HG03196 (cell line): ENCODE measurements around the gene MOV10.
A peak's percentile ranks its signal among the peaks of the same experiment; 100 is the strongest.

Experiments
- ATAC-seq: cut with Tn5 transposase; IDR thresholded peaks from one replicate; pipeline ENCODE4 v1.9.1; 2021; ENCODE audit not compliant: unreplicated experiment

MOV10 gene

DNA sequence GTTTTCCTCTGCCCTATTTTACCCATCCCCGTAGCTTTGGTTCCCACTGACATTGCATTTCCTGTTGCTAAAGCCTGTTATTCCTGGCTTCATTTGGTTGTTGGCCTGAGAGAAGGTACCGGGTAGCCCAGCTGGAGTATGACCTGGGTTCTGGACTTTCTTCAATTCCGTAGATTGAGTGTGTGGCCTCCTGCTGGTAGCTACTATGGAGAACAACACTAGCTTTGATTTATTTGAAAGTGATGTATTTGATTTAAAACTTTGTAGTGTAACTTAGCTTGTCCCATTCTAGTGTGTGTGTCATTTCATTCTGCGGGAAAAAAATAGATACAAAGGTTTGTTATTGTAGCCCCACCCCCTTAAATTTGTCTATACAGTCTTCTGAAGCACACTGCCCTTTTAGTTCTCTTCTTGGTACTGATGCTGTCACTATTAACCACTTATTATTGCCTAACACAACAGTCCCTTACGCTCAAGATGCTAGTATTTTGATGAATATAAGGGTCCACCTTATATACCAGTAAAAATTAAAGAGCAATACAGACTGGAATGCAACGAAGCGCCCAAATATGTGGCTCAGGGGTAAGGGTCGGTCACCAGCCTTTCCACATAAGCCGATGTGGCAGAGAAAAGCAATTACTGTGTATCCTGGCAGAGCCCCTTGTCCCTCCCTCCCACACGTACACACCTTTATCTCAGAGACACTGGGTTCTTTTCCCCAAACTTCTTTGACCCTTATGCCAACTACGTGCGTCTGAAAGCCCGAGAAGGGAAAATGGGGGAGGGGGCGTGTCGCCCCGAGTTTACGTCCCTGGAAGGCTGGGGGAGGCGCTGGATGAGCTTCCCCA, 643 bp upstream of the MOV10 start:
- peak; percentile 8 for ATAC-seq

GRCh38 chr1:112674986-112675727, 698 bp downstream of the MOV10 start:
- ATAC-seq = peak; percentile 34

DNA sequence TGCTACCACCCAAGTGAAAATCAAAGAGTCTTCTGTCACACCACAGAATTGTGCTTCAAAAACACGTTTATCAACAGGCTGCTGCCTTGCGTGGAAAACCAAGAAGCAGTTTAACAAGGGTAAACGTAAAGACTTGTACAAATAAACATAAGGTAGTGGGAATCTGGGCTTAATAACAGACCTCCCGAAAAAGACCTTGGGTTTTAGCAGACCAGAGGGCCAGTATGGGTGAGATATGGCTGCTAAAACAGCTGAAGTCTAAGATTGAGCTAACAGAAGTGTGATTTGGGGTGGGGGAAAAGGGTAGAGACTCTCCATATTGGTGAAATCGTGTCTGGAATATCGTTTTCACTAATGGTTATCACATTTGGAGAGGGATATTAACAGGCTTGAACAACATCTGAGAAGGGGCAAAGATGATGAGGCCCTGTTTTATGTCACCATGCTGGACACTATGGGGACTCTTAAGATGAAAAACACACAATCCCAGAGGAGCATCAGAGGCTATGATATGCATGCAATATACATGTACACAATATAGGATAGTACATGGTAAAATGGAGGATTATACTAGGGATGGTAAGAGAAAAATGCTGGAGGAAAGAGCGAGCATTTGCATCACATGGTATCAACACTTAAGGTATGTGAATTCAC, 1.4 kb downstream of the MOV10 start:
- no peak for ATAC-seq

DNA sequence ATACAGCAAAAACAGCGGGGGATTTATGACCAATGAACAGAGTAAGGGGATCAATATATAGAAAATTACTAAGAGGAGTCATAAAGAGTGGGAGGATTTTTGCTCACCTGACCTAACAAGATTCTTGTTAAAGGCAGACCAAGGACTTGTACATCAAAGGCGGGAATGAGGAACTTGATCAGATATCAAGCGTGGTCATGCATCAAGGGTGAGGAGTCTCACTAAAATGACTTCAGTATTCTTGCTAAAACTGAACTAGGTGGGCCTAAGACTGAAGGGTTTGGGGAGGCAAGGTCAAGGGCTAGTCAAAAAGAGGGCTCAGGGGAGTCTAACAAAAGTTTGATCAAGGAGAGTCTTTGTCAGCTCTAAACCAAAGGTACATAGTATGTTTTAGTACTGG, 2.1 kb downstream of the MOV10 start:
- no peak for ATAC-seq

- no peak for ATAC-seq
Observed at GRCh38 chr1:112677501-112677900, 3.0 kb downstream of the MOV10 start.

- no peak for ATAC-seq
Observed at GRCh38 chr1:112678605-112679004, 4.1 kb downstream of the MOV10 start.

DNA sequence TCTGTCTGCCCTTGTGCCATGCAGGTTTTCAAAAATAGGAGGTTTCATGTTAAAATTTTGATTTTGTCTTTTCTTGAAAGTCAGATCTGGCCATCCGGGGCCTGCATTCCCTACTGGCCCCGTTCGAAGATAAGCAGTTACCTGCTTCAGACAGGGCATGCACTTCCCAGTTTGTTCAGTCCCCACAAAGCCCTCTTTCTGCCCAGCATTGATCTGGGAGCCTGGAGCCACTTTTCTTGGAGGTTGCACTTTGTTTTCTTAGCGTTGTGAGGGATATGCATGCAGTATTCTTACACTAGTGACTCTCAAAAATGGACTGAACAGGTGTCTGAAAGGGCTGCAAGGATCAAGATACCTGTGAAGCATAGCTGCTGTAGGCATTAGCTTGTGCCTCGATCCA, 11.5 kb downstream of the MOV10 start:
- ATAC-seq = no peak

GRCh38 chr1:112686417-112686816, 12.0 kb downstream of the MOV10 start:
- no peak for ATAC-seq

DNA sequence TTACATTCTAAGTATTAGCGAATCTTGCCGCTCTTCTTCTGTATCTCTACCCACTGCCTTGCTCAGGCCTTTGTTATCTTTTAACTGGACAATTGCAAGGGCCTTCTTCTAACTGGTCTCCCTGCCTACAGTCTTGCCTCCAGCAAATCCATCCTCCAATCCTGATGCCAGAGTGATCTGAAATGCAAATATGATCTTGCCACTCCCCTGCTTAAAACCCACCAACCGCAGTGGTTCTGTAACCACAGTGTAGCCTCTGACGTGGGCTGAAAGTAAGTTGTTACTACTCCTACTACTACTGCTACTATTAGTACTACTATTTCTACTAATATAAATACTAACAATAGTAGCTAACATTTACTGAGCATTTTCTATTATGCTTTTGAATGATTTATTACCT, 12.4 kb downstream of the MOV10 start:
- no peak for ATAC-seq

DNA sequence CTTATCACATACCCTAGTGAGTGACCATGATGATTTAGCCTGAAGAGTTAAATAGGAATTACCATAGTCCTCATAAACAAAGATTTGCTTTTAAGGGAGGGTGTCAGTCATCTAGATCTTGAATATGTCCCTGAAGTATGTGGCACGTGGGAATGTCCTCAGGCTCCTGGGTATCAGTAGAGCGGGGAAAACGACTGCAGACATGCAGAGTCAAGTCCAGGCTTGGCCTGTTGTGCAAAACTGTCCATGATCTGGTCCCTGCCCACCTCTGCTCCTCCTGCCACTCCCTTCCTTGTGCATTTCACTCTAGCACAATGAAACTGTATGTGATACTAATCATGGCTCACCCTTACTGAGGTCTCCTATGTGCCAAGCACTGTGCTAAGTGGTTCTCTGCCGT, 12.9 kb downstream of the MOV10 start:
- no peak for ATAC-seq

GRCh38 chr1:112687785-112688496, 13.5 kb downstream of the MOV10 start:
- no peak for ATAC-seq

- ATAC-seq = no peak
Observed at GRCh38 chr1:112688781-112689193, 14.3 kb downstream of the MOV10 start.

DNA sequence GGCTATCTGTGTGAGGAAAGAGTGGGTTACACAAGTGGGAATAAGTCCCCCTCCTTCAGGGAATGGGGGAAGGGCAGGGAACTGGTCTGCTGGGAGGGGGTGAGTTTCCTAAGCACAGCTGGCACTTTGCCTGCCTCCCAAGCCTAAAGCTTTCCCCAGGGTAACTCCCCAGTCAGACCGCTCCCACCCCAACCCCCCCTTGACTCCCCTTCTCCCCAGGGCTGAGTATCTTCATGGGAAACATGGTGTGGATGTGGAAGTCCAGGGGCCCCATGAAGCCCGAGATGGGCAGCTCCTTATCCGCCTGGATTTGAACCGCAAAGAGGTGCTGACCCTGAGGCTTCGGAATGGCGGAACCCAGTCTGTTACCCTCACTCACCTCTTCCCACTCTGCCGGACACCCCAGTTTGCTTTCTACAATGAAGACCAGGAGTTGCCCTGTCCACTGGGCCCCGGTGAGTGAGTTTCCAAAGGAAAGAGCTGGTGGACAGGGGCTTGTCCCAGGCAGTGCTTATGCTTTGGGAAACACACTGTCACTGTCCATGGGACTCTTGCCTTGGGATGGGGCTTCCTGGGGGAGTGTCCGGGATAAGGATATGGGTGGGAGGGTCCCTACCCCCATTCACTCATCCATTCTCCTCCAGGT, 14.9 kb downstream of the MOV10 start:
- ATAC-seq = no peak

- ATAC-seq = no peak
Observed at GRCh38 chr1:112689842-112690237, 15.4 kb downstream of the MOV10 start.

GRCh38 chr1:112692681-112693080, 18.2 kb downstream of the MOV10 start:
- no peak for ATAC-seq

DNA sequence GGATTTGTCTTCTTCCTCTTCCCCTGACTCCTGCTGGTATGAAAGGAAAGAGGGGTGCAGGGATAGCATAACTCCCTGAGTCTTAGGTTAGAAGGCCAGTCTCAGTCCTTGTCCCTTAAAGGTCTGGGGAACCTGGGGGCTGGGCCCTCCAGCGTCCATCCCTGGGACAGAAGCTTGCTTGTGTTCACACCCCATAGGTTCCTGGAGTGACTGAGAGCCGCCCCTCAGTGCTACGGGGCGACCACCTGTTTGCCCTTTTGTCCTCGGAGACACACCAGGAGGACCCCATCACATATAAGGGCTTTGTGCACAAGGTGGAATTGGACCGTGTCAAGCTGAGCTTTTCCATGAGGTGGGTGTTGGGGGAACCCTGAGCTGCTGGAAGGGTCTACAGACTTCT, 19.4 kb downstream of the MOV10 start:
- no peak for ATAC-seq

- ATAC-seq = no peak
Observed at GRCh38 chr1:112694363-112694929, 20.0 kb downstream of the MOV10 start.

GRCh38 chr1:112695276-112695675, 20.8 kb downstream of the MOV10 start:
- ATAC-seq = no peak

DNA sequence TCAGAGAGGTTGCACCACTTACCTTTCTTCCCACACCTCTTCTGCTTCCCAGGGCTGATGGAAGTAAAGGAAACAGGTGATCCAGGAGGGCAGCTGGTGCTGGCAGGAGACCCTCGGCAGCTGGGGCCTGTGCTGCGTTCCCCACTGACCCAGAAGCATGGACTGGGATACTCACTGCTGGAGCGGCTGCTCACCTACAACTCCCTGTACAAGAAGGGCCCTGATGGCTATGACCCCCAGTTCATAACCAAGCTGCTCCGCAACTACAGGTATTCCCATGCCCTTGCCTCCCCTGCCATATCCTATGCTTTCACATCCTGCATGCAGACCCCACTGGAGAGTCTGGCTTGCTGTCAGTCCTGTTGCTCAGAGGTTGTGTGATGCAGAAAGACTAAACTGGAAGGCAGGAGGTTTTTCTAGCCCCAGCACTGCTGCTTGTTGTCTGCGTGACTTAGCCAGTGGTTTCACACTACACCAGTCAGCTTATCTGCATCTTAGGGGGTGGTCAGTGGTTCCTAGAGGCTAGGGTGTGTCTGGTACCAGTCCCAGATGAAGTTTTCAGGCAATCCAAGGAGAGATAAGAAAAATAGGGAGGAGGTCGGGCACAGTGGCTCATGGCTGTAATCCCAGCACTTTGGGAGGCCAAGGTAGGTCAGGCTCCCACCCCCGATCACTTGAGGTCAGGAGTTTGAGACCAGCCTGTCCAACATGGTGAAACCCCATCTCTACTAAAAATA, 22.3 kb downstream of the MOV10 start:
- ATAC-seq = no peak

GRCh38 chr1:112697781-112698201, 23.3 kb downstream of the MOV10 start:
- no peak for ATAC-seq
